C4-2B (cell line): Measurements from ENCODE around the gene ELAVL3.

Experiments
- H3K27ac ChIP-seq: fragments of 450-650 bp; 2 replicates; pipeline ENCODE4 v1.5.1; 2017
- ZFX ChIP-seq: fragments of 450-650 bp; IDR thresholded peaks from 2 replicates; pipeline ENCODE4 v1.6.1; 2017
- TF ChIP-seq, protein P1 (sequence below): fragments of 450-650 bp; conservative IDR thresholded peaks from 2 replicates; pipeline ENCODE4 v1.5.1; 2017; ENCODE audit warnings: mild to moderate bottlenecking

Gene ELAVL3

DNA sequence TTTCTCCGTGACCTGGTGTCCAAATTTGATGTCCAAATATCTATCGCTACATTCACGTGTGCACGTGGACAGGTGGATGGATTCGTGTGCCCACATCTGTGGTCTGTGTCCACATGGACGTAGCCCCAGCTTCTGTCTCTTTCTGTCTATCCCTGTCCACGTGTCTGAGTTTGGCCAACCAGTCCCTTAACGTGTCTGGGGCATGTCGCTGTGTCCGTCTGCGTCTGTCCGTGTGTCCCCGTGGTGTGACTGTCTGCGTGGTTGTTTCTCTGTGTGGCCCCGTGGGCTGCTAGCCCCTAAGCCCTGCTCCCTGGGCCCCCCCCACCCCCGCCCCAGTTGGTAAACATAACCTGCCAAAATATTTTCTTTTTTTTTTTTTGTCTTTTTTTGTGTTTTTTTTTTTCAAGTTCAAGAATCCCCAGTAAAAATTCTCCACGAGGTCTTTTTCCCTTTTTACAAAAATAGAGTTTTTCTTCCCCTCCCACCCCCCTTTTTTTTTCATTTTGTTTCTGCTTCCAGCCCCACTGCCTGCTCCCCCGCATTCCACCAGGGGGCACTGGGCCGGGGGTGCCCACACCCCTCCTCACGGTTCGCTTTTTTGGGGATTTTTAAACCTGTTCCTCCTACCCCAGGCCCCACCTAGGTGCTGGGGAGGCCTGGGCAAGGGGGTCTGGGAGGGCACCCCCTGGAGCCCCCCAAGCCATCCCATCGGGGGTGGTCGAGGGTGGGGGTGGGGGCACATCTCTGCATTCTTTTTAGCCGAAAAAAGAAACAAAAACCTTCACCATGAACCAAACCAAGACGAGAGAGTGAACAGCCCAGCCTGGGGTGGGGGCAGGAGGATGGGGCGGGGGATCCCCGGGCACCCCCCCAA lies 27.1 kb downstream of the ELAVL3 start:
- no peak overlapping the region for H3K27ac ChIP-seq
- TF ChIP-seq ZFX = no peak
- TF ChIP-seq, protein P1, sequence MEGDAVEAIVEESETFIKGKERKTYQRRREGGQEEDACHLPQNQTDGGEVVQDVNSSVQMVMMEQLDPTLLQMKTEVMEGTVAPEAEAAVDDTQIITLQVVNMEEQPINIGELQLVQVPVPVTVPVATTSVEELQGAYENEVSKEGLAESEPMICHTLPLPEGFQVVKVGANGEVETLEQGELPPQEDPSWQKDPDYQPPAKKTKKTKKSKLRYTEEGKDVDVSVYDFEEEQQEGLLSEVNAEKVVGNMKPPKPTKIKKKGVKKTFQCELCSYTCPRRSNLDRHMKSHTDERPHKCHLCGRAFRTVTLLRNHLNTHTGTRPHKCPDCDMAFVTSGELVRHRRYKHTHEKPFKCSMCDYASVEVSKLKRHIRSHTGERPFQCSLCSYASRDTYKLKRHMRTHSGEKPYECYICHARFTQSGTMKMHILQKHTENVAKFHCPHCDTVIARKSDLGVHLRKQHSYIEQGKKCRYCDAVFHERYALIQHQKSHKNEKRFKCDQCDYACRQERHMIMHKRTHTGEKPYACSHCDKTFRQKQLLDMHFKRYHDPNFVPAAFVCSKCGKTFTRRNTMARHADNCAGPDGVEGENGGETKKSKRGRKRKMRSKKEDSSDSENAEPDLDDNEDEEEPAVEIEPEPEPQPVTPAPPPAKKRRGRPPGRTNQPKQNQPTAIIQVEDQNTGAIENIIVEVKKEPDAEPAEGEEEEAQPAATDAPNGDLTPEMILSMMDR = no peak; the same call in 1 of the 2 replicates

DNA sequence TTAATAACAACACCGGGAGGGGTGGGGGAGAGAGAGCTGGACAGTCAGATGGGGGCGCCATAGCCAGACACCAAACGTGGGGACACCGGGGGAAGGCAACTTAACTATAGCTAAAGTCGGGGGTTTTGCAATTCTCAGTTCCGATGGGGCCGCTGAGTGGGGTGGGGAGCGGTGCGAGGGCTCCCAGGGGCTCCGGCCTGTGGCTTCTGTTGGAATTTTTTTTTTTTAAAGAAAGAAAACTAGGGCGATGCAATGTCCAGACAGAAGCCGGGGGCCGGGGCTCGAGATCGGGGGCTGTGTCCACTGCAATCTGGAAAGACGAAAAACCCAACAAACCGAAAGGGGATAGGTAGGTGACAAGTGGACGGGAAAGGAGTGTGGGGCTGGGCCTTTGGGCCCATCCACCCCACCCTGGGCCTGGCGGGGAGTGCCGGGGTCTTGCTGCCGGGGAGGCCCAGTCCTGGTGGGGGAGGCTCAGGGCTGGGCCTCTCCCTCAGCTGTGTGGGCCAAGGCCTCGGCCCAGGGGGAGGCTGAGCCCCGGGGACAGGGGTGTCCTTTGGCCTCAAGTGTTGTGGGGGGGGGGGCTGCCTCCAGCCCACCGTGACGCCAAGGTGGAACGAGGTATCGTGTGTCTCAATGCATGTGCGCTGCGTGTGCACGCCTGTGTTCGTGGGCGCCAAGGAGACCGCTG lies 28.1 kb downstream of the ELAVL3 start:
- TF ChIP-seq, protein P1 = no peak; the same call in 1 of the 2 replicates
- TF ChIP-seq ZFX = no peak
- no peak overlapping the region for H3K27ac ChIP-seq

DNA sequence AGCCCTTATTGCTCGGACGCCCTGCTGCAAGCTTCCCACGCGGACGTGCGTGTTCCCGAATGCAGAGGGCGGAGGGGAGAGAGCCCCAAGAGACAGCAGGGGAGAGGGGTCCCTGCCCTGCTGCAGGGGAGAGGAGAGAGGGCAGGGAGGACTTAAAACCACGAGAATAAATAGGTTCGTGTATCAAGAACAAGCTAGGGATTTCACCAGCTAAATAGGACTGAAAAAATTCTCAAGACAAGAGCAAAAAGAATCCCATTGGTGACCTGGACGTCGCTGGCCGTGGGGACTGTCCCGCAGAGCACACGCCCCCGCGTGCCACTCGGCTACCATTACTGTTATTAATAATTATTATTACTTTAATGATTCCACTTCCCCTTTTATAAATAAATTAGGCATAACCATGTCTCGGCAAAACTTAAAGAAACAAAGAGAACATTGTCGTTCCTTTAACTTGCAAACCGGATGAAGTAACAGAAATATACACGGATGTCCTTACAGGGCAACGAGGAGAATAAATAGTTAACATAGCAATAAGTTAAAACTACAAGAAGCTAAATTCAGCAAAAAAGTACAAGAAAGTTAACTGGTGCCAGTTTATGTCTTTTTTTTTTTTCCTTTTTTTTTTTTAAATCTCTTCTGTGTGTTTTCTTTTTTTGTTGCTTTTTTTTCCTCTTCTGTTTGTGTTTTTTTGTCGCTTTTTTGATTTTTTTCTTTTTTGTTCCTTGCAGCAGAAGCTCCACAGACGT lies 28.8 kb downstream of the ELAVL3 start:
- H3K27ac ChIP-seq = no peak overlapping the region
- TF ChIP-seq ZFX = no peak
- TF ChIP-seq, protein P1 = no peak

DNA sequence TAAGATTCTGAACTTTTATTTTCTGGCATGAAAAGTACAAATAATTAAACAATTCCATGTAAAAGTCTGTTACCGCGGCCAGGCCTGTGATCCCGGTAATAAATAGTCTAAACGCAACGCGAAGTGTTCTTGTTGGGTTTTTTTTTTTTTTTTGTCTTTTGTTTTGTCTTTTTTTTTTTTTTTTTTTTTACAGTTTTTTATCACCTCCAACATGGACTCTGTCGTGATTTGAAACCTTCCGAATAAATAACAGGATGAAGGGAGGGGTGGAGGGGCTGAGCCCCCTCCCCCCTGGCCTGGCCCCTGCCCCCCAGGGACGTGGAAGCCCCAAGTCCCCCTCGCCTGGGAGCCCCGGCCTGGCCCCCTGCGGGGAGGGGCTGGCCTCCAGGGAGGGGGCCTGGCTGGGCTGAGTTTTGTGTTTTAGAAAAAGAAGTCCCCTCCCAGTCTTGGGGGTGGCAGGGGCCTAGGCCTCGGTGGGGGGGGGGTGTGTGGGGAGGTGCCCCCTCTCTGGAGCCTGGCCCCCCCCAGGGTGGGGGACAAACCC lies 29.4 kb downstream of the ELAVL3 start:
- TF ChIP-seq, protein P1 = no peak
- no peak for TF ChIP-seq ZFX
- no peak overlapping the region for H3K27ac ChIP-seq

DNA sequence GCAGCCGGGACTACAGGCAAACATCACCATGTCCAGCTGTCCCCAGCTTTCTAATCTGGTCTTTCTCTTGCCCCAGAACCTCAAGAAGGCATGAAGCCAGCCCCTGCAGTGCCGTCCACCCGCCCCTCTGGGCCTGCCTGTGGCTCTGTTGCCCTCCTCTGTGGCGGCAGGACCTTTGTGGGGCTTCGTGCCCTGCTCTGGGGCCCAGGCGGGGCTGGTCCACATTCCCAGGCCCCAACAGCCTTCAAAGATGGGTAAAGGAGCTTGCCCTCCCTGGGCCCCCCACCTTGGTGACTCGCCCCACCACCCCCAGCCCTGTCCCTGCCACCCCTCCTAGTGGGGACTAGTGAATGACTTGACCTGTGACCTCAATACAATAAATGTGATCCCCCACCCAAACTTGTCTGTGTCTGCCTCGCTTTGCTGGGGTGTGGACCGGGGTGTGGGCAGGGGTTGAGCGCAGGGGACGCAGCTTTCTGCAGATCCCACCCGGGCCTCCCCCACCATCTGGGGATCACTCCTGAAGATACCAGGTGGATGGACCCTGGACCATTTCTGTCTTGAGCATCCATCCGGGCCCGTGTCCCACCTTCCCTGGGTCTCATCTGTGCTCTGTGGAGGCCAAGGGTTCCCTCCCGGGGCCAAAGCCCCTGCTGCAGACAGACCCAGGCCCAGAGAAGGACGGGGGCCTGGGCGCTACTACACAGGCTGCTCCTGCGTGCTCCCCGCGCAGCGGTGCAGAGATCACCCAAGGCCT lies 30.1 kb downstream of the ELAVL3 start:
- TF ChIP-seq ZFX = no peak
- TF ChIP-seq, protein P1 = no peak
- no peak overlapping the region for H3K27ac ChIP-seq

DNA sequence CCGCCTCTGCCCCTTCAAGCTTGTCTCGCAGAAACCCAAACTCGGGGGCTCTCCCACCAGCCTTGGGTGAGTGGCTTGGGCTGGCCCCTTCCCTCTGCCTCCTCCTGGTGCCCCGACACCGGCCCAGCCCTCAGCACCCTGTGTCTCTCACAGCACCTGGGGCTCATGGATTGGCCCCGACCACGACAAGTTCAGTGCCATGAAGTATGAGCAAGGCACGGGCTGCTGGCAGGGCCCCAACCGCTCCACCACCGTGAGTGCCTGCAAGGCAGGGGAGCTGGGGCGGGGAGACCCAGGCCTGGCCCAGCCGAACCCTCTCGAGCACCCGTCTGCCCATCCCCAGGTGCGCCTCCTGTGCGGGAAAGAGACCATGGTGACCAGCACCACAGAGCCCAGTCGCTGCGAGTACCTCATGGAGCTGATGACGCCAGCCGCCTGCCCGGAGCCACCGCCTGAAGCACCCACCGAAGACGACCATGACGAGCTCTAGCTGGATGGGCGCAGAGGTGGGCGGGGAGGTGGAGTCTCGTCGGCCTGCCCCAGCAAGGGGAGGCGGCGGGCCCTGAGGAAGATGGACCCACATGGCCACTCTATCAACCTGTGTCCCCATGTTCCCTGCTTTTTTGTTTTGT lies 31.8 kb downstream of the ELAVL3 start:
- no peak overlapping the region for H3K27ac ChIP-seq
- TF ChIP-seq, protein P1 = no peak
- no peak for TF ChIP-seq ZFX
